Transverse colon (tissue), 3 donors: Measurements from ENCODE around the gene FAM228B.

Source experiments
- POLR2A ChIP-seq: fragments of 450-650 bp; IDR thresholded peaks from one replicate; pipeline ENCODE4 v1.6.1; 2016; ENCODE audit warnings: antibody characterized with exemption, mild to moderate bottlenecking, moderate library complexity
- TF ChIP-seq, protein P1 (sequence below), 5 experiments: fragments of 200-600 bp in 3 of 5; fragments of 450-650 bp in 2 of 5; sonication (generic) in 3 of 5; IDR thresholded peaks; 1 replicate in 2 of 5; 2 replicates in 3 of 5; pipeline ENCODE4 v1.5.1; 2016 to 2017; ENCODE audit warnings: antibody characterized with exemption in 5 of 5, inconsistent platforms in 3 of 5, mild to moderate bottlenecking in 2 of 5, moderate library complexity in 1 of 5

GRCh38 chr2:24115057-24115456, 8.2 kb upstream of the FAM228B start:
- TF ChIP-seq, protein P1, sequence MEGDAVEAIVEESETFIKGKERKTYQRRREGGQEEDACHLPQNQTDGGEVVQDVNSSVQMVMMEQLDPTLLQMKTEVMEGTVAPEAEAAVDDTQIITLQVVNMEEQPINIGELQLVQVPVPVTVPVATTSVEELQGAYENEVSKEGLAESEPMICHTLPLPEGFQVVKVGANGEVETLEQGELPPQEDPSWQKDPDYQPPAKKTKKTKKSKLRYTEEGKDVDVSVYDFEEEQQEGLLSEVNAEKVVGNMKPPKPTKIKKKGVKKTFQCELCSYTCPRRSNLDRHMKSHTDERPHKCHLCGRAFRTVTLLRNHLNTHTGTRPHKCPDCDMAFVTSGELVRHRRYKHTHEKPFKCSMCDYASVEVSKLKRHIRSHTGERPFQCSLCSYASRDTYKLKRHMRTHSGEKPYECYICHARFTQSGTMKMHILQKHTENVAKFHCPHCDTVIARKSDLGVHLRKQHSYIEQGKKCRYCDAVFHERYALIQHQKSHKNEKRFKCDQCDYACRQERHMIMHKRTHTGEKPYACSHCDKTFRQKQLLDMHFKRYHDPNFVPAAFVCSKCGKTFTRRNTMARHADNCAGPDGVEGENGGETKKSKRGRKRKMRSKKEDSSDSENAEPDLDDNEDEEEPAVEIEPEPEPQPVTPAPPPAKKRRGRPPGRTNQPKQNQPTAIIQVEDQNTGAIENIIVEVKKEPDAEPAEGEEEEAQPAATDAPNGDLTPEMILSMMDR (IDR thresholded peaks at IDR 0.05), result no peak
- TF ChIP-seq POLR2A, result no peak
